Measurements from ENCODE around the gene MAMDC2. TPM values are rescaled to one million over a fixed set of nuclear protein-coding genes. Genes with fewer than 3 reads are reported as not detected.

The MAMDC2 gene, protein sequence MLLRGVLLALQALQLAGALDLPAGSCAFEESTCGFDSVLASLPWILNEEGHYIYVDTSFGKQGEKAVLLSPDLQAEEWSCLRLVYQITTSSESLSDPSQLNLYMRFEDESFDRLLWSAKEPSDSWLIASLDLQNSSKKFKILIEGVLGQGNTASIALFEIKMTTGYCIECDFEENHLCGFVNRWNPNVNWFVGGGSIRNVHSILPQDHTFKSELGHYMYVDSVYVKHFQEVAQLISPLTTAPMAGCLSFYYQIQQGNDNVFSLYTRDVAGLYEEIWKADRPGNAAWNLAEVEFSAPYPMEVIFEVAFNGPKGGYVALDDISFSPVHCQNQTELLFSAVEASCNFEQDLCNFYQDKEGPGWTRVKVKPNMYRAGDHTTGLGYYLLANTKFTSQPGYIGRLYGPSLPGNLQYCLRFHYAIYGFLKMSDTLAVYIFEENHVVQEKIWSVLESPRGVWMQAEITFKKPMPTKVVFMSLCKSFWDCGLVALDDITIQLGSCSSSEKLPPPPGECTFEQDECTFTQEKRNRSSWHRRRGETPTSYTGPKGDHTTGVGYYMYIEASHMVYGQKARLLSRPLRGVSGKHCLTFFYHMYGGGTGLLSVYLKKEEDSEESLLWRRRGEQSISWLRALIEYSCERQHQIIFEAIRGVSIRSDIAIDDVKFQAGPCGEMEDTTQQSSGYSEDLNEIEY
- 12.4 and 18.3 TPM in 2 replicates for total RNA-seq

DNA sequence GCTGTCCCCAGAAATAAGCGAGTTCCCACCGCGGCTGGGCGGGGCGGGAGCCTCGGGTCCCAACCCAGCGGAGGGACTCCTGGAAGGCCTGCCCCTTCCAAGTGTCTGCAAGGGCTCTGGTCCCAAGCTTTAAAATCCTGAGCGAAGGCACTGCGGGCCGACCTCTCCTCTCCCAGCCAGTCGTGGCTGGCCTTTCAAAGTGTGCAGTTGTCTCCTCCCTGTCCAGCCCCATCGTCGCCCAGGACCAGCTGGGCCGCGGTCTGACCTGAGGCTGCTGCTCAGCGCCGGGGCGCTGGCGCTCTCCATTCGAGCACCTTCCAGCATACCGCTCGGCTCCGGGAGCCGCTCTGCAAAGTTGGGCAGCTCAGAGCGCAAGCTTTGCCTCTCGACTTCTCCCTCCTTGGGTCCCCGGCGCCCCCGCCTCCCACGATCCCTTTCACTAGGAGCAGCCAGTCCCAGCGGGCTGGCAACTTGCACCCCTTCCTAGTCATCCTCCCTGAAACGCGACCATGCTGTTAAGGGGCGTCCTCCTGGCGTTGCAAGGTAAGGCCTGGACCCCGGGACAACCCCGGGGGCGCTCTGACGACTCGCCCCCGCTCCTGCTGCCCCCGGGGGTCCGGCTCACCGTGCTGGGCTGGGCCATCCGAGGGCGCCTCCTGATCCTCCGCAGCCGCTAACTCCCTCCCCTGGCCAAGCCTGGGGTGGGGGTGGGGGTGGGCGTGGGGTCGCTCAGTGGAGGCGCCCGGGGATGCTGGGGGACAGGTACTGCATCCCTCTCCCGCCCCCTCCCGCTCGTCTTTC lies at the start of gene MAMDC2:
MAMDC2 (plus strand) TSS at position 160 of the 801 bp plus-strand sequence; CDS start at position 510, 350 bp downstream.

DNA sequence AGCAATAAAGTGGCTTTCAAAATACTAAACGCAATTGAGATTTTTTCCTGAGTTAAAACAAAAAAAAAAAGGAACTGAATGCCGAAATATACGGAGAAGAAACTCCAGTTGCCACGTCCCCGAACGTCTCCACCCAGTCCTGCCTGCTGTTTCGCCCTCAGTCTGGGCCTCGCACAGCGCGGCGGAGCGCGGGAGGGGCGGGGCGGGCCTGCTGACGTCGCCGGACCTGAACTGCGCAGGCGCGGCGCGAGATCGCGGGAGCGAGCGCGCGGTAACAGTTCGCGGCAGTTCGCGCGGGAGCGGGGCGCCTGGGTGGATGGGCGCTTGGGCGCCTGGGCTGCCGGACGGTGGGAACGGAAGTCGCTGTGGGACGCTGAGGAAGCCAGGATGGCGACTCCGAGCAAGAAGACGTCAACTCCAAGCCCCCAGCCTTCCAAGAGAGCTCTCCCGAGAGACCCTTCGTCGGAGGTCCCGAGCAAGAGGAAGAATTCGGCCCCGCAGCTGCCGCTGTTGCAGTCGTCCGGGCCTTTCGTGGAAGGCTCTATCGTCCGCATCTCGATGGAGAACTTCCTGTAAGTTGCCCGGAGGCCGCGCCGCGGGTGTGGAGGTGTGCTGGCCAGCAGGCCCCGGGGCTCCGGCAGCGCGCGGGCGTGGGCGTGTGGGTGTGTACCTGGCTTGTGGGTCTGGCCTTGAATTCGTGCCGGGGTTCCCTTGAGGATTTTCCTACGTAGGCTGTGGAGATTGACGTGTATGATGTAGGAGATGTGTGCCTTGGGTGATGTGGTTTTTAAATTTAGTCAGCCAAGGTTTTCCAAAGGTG lies 215.3 kb downstream of the MAMDC2 start, which contains the start of gene SMC5:
SMC5 (plus strand) TSS at position 287 of the 820 bp plus-strand sequence; CDS start at position 388, 101 bp downstream.

Other genes with a start within 250 kb of the MAMDC2 start
- gene CFAP95, start 223.0 kb upstream of the MAMDC2 start, total RNA-seq: 0.51 TPM in 1 of 2 replicates, not detected in the other
- gene SMC5, start 215.1 kb downstream of the MAMDC2 start, total RNA-seq: 8.5 and 9.9 TPM in 2 replicates